B cell (primary cell): ENCODE measurements around the gene SGIP1. TPM values are rescaled to one million over a fixed set of nuclear protein-coding genes. Genes with fewer than 3 reads are reported as not detected.

Source experiments
- ATAC-seq: fragments of 200-7000 bp; cut with Tn5 transposase; one replicate; pipeline ENCODE4 v1.10.0; 2021; ENCODE audit warnings: low read depth, mild to moderate bottlenecking, moderate number of reproducible peaks, moderate library complexity
- CTCF ChIA-PET: fragments of 350-600 bp; sonication (Branson Sonifier 250); formaldehyde crosslinking; loops from one replicate; lab custom pipeline; 2021; ENCODE audit warnings: antibody characterized with exemption, inconsistent platforms; lab: Charles Lee
- POLR2A ChIA-PET: fragments of 350-600 bp; sonication (Branson Sonifier 250); formaldehyde crosslinking; loops from one replicate; lab custom pipeline; 2021; ENCODE audit warnings: antibody characterized with exemption; lab: Charles Lee
- DNase-seq: peaks from one replicate; pipeline ENCODE4 v3.0.0; 2013
- H2AFZ ChIP-seq: 2 replicates; pipeline ENCODE4 v1.6.1; 2012; ENCODE audit warnings: mild to moderate bottlenecking, low read depth, low read length; ENCODE audit not compliant: insufficient read depth, poor library complexity, severe bottlenecking
- H3K27ac ChIP-seq, 2 donors: 1 replicate in 1 of 2; 2 replicates in 1 of 2; pipeline ENCODE4 v1.5.1; 2012 to 2013; ENCODE audit warnings: low read length in 2 of 2, mild to moderate bottlenecking in 2 of 2, moderate library complexity in 1 of 2
- H3K27me3 ChIP-seq, 4 experiments: fragments of 200-600 bp in 1 of 4; sonication (generic) in 1 of 4; replicated peaks in 1 of 4; 1 replicate in 2 of 4; 2 replicates in 2 of 4; pipeline versions ENCODE4 v1.6.1 to v1.7.0; 2013 to 2016; ENCODE audit warnings: low read length in 3 of 4, mild to moderate bottlenecking in 2 of 4, mixed read lengths in 1 of 4, moderate library complexity in 1 of 4; ENCODE audit not compliant: insufficient read depth in 4 of 4, control insufficient read depth in 3 of 4; ENCODE audit errors: control extremely low read depth in 1 of 4
- H3K36me3 ChIP-seq, 2 experiments: replicated peaks in 1 of 2; 1 replicate in 1 of 2; 2 replicates in 1 of 2; pipeline versions ENCODE4 v1.6.1 to v1.7.1; 2013; ENCODE audit warnings: low read length in 1 of 2; ENCODE audit not compliant: insufficient read depth in 2 of 2, control insufficient read depth in 1 of 2; ENCODE audit errors: control extremely low read depth in 1 of 2, extremely low read depth in 1 of 2
- H3K4me1 ChIP-seq, 2 donors: fragments of 200-600 bp in 1 of 2; sonication (generic) in 1 of 2; 1 replicate in 1 of 2; 2 replicates in 1 of 2; pipeline versions ENCODE4 v1.5.1 to v1.6.1; 2013 to 2017; ENCODE audit warnings: low read length in 2 of 2; ENCODE audit not compliant: control insufficient read depth in 2 of 2, insufficient read depth in 2 of 2
- H3K4me2 ChIP-seq: replicated peaks from 2 replicates; pipeline ENCODE3; 2012; ENCODE audit warnings: mild to moderate bottlenecking, low read depth, low read length; ENCODE audit not compliant: poor library complexity, severe bottlenecking
- H3K4me3 ChIP-seq, 5 experiments: fragments of 200-600 bp in 1 of 5; sonication (generic) in 1 of 5; 1 replicate in 3 of 5; 2 replicates in 2 of 5; pipeline versions ENCODE4 v1.5.1 to v1.7.0; 2011 to 2016; ENCODE audit warnings: low read length in 4 of 5, mild to moderate bottlenecking in 4 of 5, low read depth in 2 of 5, control low read depth in 1 of 5, moderate library complexity in 1 of 5; ENCODE audit not compliant: insufficient read depth in 1 of 5; ENCODE audit errors: control extremely low read depth in 1 of 5, extremely low read depth in 1 of 5
- H3K79me2 ChIP-seq: fragments of 200-600 bp; sonication (generic); one replicate; pipeline ENCODE4 v1.6.0; 2016; ENCODE audit warnings: low read length; ENCODE audit not compliant: control insufficient read depth, insufficient read depth
- H3K9ac ChIP-seq: fragments of 200-600 bp; sonication (generic); 2 replicates; pipeline ENCODE4 v1.6.1; 2017; ENCODE audit warnings: mild to moderate bottlenecking, low read length, moderate library complexity
- H3K9me3 ChIP-seq, 3 donors: one replicate each; pipeline versions ENCODE4 v1.6.1 to v1.7.1; 2013; ENCODE audit warnings: low read length in 2 of 3; ENCODE audit not compliant: control insufficient read depth in 2 of 3, insufficient read depth in 1 of 3; ENCODE audit errors: control extremely low read depth in 1 of 3
- H4K20me1 ChIP-seq: 2 replicates; pipeline ENCODE4 v1.6.0; 2012; ENCODE audit warnings: mild to moderate bottlenecking, low read length; ENCODE audit not compliant: insufficient read depth, control insufficient read depth, poor library complexity, severe bottlenecking
- H3K27ac Mint-ChIP-seq: one replicate; pipeline ENCODE4 v1.8.0; 2021; ENCODE audit warnings: mixed read lengths
- H3K27me3 Mint-ChIP-seq: one replicate; pipeline ENCODE4 v1.8.0; 2021; ENCODE audit warnings: mixed read lengths
- H3K4me1 Mint-ChIP-seq: one replicate; pipeline ENCODE4 v1.8.0; 2021; ENCODE audit warnings: mixed read lengths
- H3K4me3 Mint-ChIP-seq: one replicate; pipeline ENCODE4 v1.8.0; 2021; ENCODE audit warnings: mixed read lengths
- H3K9me3 Mint-ChIP-seq: one replicate; pipeline ENCODE4 v1.8.0; 2022; ENCODE audit warnings: mixed read lengths; ENCODE audit not compliant: insufficient read depth
- CTCF ChIP-seq: fragments of 200-600 bp; IDR thresholded peaks from one replicate; pipeline ENCODE4 v1.8.0; 2022; ENCODE audit warnings: antibody characterized with exemption, mild to moderate bottlenecking
- EZH2 ChIP-seq: IDR thresholded peaks from 2 replicates; pipeline ENCODE4 v1.6.1; 2012; ENCODE audit warnings: borderline replicate concordance, low read depth, mild to moderate bottlenecking, moderate library complexity, low read length; ENCODE audit not compliant: insufficient read depth, poor library complexity, severe bottlenecking
- WGBS: methylation state at CpG from one replicate; pipeline ENCODE4 v1.1.5; 2013; ENCODE audit warnings: missing lambda C conversion rate; ENCODE audit not compliant: insufficient coverage; 5-methylcytosine and 5-hydroxymethylcytosine counted together
- intact Hi-C: fragments of 100-400 bp; cut with micrococcal nuclease; formaldehyde crosslinking; loops from one replicate; pipeline ENCODE4 v1.10.0; 2022
- polyA plus RNA-seq: library from polyadenylated mRNA; depleted of rRNA; stranded (reverse); fragments of >200 nt; gene quantifications from 2 replicates; pipeline ENCODE4 v1.2.3, GENCODE V29; 2012
- total RNA-seq, 2 donors: library from RNA; stranded (reverse); fragments of 120-200 nt in 1 of 2; gene quantifications; 1 replicate in 1 of 2; 2 replicates in 1 of 2; pipeline versions ENCODE4 v1.2.3 to v1.2.4, GENCODE V29; 2013 to 2022

Gene SGIP1
- total and polyA plus RNA-seq, 2 donors (not counting 1 experiment from before 2014, with no cell fraction given) = not detected

DNA sequence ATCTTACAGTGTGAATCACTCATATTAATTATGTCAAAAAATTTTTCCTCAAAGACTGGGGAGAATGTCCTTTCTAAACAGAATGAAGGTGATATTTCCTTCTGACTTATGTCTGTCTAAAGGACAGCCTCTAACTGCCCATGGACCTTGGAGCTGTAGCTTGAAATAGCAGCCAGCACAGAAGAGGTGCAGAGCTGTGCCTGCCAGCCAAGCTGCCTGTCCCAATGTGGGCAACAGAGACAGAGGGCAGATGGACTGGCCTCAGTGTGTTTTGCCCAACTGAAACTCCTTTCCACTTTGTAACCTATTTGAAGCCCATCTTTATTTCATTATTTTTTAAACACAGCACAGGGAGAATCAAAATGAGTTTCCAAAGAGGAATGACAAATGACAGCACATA lies 120.7 kb downstream of the SGIP1 start:
- H3K9ac ChIP-seq = no peak overlapping the region
- H2AFZ ChIP-seq = no peak overlapping the region
- ATAC-seq (no peak), DNase-seq (no peak)
- no peak overlapping the region for H3K27ac Mint-ChIP-seq
- H3K36me3 ChIP-seq = no peaks in the 10 kb centered on the region
- H3K27me3 ChIP-seq = peaks cover 0 to 2% (median 0%) of the 10 kb centered on the region in 4 experiments
- ChIA-PET POLR2A (no interaction called here), CTCF (no interaction called here)
- no peak overlapping the region for H3K4me3 Mint-ChIP-seq
- no peaks in the 10 kb centered on the region for H3K79me2 ChIP-seq
- H3K4me3 ChIP-seq = no peak overlapping the region
- no peaks in the 10 kb centered on the region for H3K9me3 Mint-ChIP-seq
- H3K4me1 Mint-ChIP-seq = peaks cover 1% of the 10 kb centered on the region
- H3K9me3 ChIP-seq = no peaks in the 10 kb centered on the region
- no peak overlapping the region for H3K27ac ChIP-seq
- intact Hi-C loops = no loop called here
- H4K20me1 ChIP-seq = no peaks in the 10 kb centered on the region
- peaks cover 0 to 2% of the 10 kb centered on the region in 2 donors for H3K4me1 ChIP-seq
- H3K4me2 ChIP-seq = no peak overlapping the region
- peaks cover 8% of the 10 kb centered on the region for H3K27me3 Mint-ChIP-seq
- no peak for TF ChIP-seq CTCF
- TF ChIP-seq EZH2 = no peak

DNA sequence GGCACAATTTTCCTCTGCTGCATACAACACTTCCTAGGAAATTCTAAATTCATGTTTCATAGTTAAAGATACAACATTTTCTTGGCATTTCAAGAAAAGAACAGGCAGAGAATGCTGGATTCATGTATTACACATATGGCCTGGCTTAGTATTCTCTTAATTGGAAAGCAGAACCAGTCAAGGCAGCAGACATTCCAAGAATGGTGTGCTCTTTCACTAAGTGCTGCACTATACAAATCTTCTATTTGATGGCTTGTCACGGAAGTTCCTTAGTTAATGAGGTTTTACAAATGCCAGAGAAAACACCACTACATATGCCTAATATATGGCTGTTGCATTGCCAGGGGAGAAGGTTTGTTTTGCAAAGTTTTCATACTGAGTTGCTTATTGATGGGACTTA lies 137.5 kb downstream of the SGIP1 start:
- H3K4me1 Mint-ChIP-seq = peaks cover 11% of the 10 kb centered on the region
- no peaks in the 10 kb centered on the region for H3K36me3 ChIP-seq
- intact Hi-C loops = no loop called here
- no peak overlapping the region for H2AFZ ChIP-seq
- no peak overlapping the region for H3K27ac ChIP-seq
- H3K4me1 ChIP-seq = peaks cover 0 to 10% of the 10 kb centered on the region in 2 donors
- no peaks in the 10 kb centered on the region for H3K9me3 ChIP-seq
- H3K4me3 Mint-ChIP-seq = no peak overlapping the region
- H3K79me2 ChIP-seq = no peaks in the 10 kb centered on the region
- peak overlapping the region; percentile 16 for H3K4me2 ChIP-seq
- no CpG with 5 or more reads among the region's 1 CpG for WGBS
- no peaks in the 10 kb centered on the region for H3K27me3 ChIP-seq
- ATAC-seq (no peak), DNase-seq (no peak)
- CTCF ChIA-PET = no interaction called here
- no peak overlapping the region for H3K9ac ChIP-seq
- H3K4me3 ChIP-seq = no peak overlapping the region
- no peaks in the 10 kb centered on the region for H3K9me3 Mint-ChIP-seq
- POLR2A ChIA-PET = no interaction called here
- no peak for TF ChIP-seq EZH2
- no peaks in the 10 kb centered on the region for H3K27me3 Mint-ChIP-seq
- H3K27ac Mint-ChIP-seq = no peak overlapping the region
- H4K20me1 ChIP-seq = no peaks in the 10 kb centered on the region
